Ishikawa (cell line): Measurements from ENCODE around the gene EPYC.

Experiments
- CEBPB ChIP-seq: IDR thresholded peaks from 2 replicates; pipeline ENCODE4 v1.6.1; 2012
- CREB1 ChIP-seq: IDR thresholded peaks from 2 replicates; pipeline ENCODE4 v1.6.1; 2012; ENCODE audit warnings: low read depth
- EGR1 ChIP-seq: IDR thresholded peaks from 2 replicates; pipeline ENCODE4 v1.6.1; 2012
- FOXM1 ChIP-seq: IDR thresholded peaks from 2 replicates; pipeline ENCODE4 v1.6.1; 2012; ENCODE audit warnings: low read depth, borderline replicate concordance
- MAX ChIP-seq: IDR thresholded peaks from 2 replicates; pipeline ENCODE4 v1.6.1; 2012
- NFIC ChIP-seq: IDR thresholded peaks from 2 replicates; pipeline ENCODE4 v1.6.1; 2012
- RAD21 ChIP-seq: IDR thresholded peaks from 2 replicates; pipeline ENCODE4 v1.6.1; 2012; ENCODE audit warnings: low read depth
- TAF1 ChIP-seq: IDR thresholded peaks from 2 replicates; pipeline ENCODE4 v1.6.1; 2012; ENCODE audit warnings: low read depth, mild to moderate bottlenecking
- TCF12 ChIP-seq: IDR thresholded peaks from 2 replicates; pipeline ENCODE4 v1.6.1; 2012; ENCODE audit warnings: low read depth
- TEAD4 ChIP-seq: IDR thresholded peaks from 2 replicates; pipeline ENCODE4 v1.6.1; 2012
- USF1 ChIP-seq: IDR thresholded peaks from 2 replicates; pipeline ENCODE4 v1.6.1; 2012
- YY1 ChIP-seq: IDR thresholded peaks from 2 replicates; pipeline ENCODE4 v1.6.1; 2012; ENCODE audit warnings: low read depth
- ZBTB7A ChIP-seq: IDR thresholded peaks from 2 replicates; pipeline ENCODE4 v1.6.1; 2012; ENCODE audit warnings: low read depth
- TF ChIP-seq, protein P1 (sequence below): IDR thresholded peaks from 2 replicates; pipeline ENCODE4 v1.6.1; 2012; ENCODE audit warnings: low read depth, mild to moderate bottlenecking

EPYC gene

DNA sequence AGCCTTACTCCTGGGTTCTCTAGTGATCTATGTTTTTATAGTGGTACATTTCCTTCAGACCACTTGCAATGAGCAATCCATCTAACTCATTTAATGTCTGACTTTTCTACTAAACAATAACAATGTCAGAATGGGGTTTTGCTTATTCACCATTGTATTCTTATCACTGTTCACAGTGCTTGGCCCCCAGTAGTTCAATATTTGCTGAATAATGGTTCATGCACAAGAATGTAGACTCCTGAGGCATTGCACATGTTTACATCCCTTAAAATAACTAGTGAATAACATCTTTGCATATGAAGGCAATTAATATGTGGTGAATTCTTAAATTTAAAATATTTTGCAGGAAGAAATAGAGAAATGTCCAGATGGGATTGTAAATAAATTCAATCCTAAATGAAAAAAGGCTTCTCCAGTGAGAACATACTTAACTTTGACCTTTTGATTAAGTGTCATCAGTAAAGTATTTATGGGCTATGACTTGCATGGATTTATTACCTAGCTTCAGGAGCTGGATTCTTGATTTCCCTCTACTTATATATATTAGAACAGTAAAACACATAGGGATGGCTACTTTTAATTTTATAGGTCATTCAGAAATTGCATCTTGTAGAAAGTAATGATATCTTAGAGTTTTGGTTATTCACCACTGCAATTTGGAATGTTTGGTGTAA lies 53.2 kb downstream of the EPYC start:
- TF ChIP-seq YY1 (no peak), USF1 (no peak), TAF1 (no peak), FOXM1 (no peak), MAX (no peak), CREB1 (no peak), CEBPB (no peak), RAD21 (no peak), EGR1 (no peak)

DNA sequence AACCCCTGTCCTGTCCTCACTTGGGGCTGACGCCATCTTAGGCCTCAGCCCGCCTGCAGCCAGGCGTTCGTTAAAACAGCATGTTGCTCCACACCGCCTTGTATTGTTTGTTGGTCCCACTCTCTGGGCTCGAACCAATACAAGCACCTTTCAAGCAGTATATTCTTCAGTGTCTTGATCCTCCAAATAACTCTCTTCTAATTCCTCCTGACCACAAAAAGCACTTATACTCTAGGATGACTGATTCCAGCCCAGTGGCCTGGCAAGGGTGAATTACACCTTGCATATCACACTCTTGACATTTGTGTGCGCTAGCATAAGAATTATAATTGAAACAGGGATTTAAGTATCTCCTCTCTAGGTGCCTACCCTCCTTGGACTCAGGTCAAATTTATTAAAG lies 56.9 kb downstream of the EPYC start:
- TF ChIP-seq NFIC (no peak), ZBTB7A (no peak), TAF1 (no peak), USF1 (no peak), FOXM1 (no peak), YY1 (no peak), TCF12 (no peak), MAX (no peak), CREB1 (no peak), CEBPB (no peak), EGR1 (no peak)

DNA sequence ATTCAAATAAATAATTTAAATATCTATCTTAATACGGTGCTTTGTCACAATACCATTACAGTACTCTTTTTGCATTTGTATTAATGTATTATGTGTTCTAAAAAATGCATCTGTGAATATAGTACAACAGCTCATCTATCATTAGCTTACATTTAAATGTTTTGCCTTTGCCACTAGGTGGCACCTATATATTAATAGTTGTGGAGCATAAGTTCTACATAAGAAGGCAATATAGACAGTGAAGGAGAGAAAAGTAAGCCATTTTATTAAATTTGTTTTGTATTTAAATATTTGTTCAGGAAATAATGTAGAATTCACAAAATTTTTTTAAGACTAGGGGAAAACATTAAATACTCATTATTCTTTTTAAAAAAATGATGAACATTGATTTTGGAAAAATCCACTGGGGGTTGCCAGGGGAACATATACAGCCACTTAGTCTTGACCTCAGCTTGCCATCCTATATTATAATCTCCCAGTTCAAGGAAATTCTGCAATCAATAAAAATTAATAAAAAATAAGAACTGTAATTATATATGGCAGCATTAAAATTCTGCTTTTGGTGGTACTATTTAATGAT lies 59.6 kb downstream of the EPYC start:
- TF ChIP-seq RAD21 (peak; percentile 53), EGR1 (no peak)

DNA sequence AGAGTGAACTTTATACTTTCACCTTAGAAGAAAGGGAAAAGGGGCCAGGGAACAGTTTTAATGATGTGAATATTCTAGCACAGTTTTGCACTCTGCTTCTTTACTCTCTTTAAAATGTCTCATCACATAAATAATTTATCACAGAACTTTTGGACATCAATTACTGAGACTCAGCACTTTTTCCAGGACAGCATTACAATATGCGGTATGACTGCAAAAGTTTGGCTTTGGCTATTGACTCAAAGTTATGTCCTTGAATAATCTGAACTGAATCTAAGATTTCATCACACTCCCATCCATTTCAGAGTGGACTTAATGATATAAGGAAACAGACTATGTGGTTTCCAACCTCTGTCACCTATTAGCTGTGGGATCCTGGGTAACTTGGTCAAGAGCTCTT lies 61.5 kb downstream of the EPYC start:
- no peak for TF ChIP-seq TEAD4
- TF ChIP-seq ZBTB7A: no peak
- TF ChIP-seq YY1: no peak
- TF ChIP-seq TAF1: no peak

DNA sequence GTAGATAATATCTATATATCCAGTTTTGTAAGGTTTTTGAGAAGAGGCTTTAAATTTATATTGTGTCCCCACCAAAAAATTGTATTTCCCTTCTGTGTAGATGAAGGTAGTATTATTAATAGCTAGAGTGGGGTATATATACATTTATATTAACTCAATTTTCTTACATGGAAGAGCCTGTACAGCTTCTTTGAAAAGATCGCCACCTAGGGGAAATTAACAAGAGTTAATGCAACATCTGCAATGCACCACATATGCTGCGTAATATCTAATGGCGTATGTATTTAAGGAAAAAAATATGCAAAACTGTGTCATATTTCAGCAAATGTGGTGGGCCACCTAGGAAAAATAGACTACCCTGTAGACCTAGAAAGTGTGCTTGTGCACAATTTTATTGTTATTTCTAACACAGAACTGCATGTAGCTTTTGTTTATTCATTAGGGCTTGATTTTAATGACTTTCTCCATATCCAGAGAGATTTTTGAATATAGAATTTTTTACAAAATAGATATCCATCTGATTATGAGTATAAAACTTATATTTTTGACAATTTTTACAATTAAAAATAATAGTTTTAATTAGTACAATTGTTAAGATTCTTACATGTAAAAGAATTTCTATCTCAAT lies 63.8 kb downstream of the EPYC start:
- TF ChIP-seq YY1 (no peak), CREB1 (no peak), ZBTB7A (no peak), RAD21 (peak; percentile 65)

DNA sequence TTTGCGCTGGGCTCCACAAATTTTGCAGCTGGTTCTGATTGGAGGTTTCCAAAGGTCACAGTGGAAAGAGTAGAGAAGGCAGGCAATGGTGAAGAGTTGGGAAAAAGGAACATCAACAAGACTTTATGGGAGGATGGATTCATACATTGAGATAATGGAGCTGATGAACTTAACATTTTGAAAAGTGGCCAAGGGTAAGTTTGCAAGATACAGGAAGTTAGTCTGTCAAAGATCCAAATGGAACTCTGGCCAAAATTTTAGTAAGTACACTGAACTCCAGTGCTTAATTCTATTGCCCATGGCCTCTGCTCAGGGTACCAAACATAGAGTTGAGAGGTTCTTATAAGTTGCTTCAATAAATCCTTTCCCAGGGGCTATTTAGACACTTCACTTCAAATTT lies 65.4 kb downstream of the EPYC start:
- no peak for TF ChIP-seq EGR1

DNA sequence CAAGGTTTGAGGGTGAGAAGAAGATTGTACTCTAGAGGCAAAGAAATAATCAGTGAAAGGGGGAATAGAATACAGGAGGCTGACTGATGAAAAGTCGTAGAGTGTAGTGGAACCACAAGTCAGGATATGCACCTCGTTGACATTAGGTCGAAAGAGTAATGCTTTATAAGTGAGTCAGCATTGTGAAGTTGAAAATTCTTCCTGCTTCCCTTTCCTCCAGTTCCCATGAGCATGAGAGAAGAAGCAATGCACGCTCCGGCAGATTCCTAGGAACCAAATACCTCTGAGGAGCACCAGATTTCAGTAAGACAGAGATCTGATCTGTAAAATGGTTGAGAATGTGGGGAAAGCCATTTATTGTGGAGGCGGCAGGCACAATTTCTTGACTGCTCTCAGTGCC lies 66.3 kb downstream of the EPYC start:
- TF ChIP-seq TCF12 (no peak), MAX (no peak), NFIC (no peak)

GRCh38 chr12:90937651-90938050 lies 67.1 kb downstream of the EPYC start:
- no peak for TF ChIP-seq YY1
- no peak for TF ChIP-seq MAX
- TF ChIP-seq, protein P1, sequence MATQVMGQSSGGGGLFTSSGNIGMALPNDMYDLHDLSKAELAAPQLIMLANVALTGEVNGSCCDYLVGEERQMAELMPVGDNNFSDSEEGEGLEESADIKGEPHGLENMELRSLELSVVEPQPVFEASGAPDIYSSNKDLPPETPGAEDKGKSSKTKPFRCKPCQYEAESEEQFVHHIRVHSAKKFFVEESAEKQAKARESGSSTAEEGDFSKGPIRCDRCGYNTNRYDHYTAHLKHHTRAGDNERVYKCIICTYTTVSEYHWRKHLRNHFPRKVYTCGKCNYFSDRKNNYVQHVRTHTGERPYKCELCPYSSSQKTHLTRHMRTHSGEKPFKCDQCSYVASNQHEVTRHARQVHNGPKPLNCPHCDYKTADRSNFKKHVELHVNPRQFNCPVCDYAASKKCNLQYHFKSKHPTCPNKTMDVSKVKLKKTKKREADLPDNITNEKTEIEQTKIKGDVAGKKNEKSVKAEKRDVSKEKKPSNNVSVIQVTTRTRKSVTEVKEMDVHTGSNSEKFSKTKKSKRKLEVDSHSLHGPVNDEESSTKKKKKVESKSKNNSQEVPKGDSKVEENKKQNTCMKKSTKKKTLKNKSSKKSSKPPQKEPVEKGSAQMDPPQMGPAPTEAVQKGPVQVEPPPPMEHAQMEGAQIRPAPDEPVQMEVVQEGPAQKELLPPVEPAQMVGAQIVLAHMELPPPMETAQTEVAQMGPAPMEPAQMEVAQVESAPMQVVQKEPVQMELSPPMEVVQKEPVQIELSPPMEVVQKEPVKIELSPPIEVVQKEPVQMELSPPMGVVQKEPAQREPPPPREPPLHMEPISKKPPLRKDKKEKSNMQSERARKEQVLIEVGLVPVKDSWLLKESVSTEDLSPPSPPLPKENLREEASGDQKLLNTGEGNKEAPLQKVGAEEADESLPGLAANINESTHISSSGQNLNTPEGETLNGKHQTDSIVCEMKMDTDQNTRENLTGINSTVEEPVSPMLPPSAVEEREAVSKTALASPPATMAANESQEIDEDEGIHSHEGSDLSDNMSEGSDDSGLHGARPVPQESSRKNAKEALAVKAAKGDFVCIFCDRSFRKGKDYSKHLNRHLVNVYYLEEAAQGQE: no peak
- no peak for TF ChIP-seq ZBTB7A
- no peak for TF ChIP-seq TAF1
- TF ChIP-seq FOXM1: no peak
- TF ChIP-seq TCF12: no peak
